ENCODE results near the gene CSAG3.

- TF ChIP-seq POLR2A (IDR thresholded peaks at IDR 0.05) (no peak), CTCF (IDR thresholded peaks at IDR 0.05) (no peak)
These were observed 47.0 kb downstream of the CSAG3 start for GRCh38 chrX:152806035-152806434.
